Stimulated activated CD4-positive, alpha-beta T cell treated with anti-CD3 and anti-CD28 coated beads, TNF-alpha, amount 100 ng/mL, for 4 hours (primary cell): ENCODE results near the gene PPDPF.
"Not testable (repeated sequence)": the region's sequence is repeated elsewhere in the genome, so short reads cannot be mapped to it uniquely, and the experiment has no call there.

Experiments
- DNase-seq, 3 experiments: peaks; one replicate each; pipeline ENCODE4 v3.0.0-alpha.2; 2020; ENCODE audit warnings: low read depth in 3 of 3

PPDPF gene

GRCh38 chr20:63549679-63550282 lies 29.2 kb downstream of the PPDPF start:
- no peak for DNase-seq

- DNase-seq: no peak
Measured at GRCh38 chr20:63551068-63551467, 30.5 kb downstream of the PPDPF start.

GRCh38 chr20:63552481-63553249 lies 32.1 kb downstream of the PPDPF start:
- DNase-seq: peak in 2 of 3 experiments; percentile 26 to 39

- peak; percentile 68 to 92 (median 78) for DNase-seq
Measured at GRCh38 chr20:63553251-63553932, 32.8 kb downstream of the PPDPF start.

GRCh38 chr20:63553933-63554290 lies 33.3 kb downstream of the PPDPF start, which contains the start of gene FNDC11:
Gene FNDC11, plus strand, starts transcription at chr20:63554159. Its CDS starts 1,505 bp downstream, at chr20:63555664.
- DNase-seq: peak; percentile 27 to 50 (median 37)

GRCh38 chr20:63554361-63555278 lies 34.1 kb downstream of the PPDPF start:
- no peak for DNase-seq

- DNase-seq: no peak
Measured at GRCh38 chr20:63555661-63556381, 35.3 kb downstream of the PPDPF start.

- no peak for DNase-seq
Measured at GRCh38 chr20:63556873-63557478, 36.4 kb downstream of the PPDPF start.

- no peak for DNase-seq
Measured at GRCh38 chr20:63557481-63557891, 36.9 kb downstream of the PPDPF start.

- DNase-seq: no peak
Measured at GRCh38 chr20:63558804-63559484, 38.4 kb downstream of the PPDPF start.

- DNase-seq: not testable (repeated sequence)
Measured at GRCh38 chr20:63559485-63560332, 39.1 kb downstream of the PPDPF start.

GRCh38 chr20:63560333-63560805 lies 39.8 kb downstream of the PPDPF start:
- DNase-seq: no peak

- DNase-seq: no peak
Measured at GRCh38 chr20:63560856-63561609, 40.5 kb downstream of the PPDPF start.

- DNase-seq: no peak
Measured at GRCh38 chr20:63561624-63562396, 41.2 kb downstream of the PPDPF start.

- no peak for DNase-seq
Measured at GRCh38 chr20:63562461-63563224, 42.1 kb downstream of the PPDPF start.

- DNase-seq: no peak
Measured at GRCh38 chr20:63563225-63563935, 42.8 kb downstream of the PPDPF start.
